Esophagus muscularis mucosa (tissue), 4 donors: Measurements from ENCODE around the gene ZNF425. TPM values are rescaled to one million over a fixed set of nuclear protein-coding genes. Genes with fewer than 3 reads are reported as not detected.

Source experiments
- DNase-seq: peaks from one replicate; pipeline ENCODE4 v3.0.0-alpha.2; 2017; ENCODE audit errors: extremely low spot score
- H3K27ac ChIP-seq, 4 donors: fragments of 200-600 bp; sonication (generic); replicated peaks in 1 of 4; 1 replicate in 3 of 4; 2 replicates in 1 of 4; pipeline ENCODE4 v1.5.1; 2016 to 2019; ENCODE audit warnings: mild to moderate bottlenecking in 1 of 4
- H3K27me3 ChIP-seq, 4 donors: fragments of 200-600 bp; sonication (generic); one replicate each; pipeline versions ENCODE4 v1.5.1 to v1.6.0; 2016 to 2019
- H3K36me3 ChIP-seq, 4 donors: fragments of 200-600 bp; sonication (generic); one replicate each; pipeline ENCODE4 v1.5.1; 2016 to 2019
- H3K4me1 ChIP-seq, 4 donors: fragments of 200-600 bp; sonication (generic); one replicate each; pipeline ENCODE4 v1.5.1; 2016 to 2019
- H3K4me3 ChIP-seq, 4 donors: fragments of 200-600 bp; sonication (generic); 1 replicate in 2 of 4; 2 replicates in 2 of 4; pipeline ENCODE4 v1.5.1; 2016 to 2019; ENCODE audit warnings: mild to moderate bottlenecking in 4 of 4, moderate library complexity in 1 of 4
- H3K9me3 ChIP-seq, 4 donors: fragments of 200-600 bp; sonication (generic); 1 replicate in 3 of 4; 2 replicates in 1 of 4; pipeline ENCODE4 v1.5.1; 2016 to 2019
- CTCF ChIP-seq, 3 experiments: fragments of 200-600 bp in 2 of 3; fragments of 450-650 bp in 1 of 3; sonication (generic) in 2 of 3; IDR thresholded peaks; one replicate each; pipeline ENCODE4 v1.5.1; 2017 to 2019; ENCODE audit warnings: antibody characterized with exemption in 3 of 3, mild to moderate bottlenecking in 2 of 3, moderate library complexity in 1 of 3
- EP300 ChIP-seq: sonication (generic); formaldehyde crosslinking; IDR thresholded peaks from one replicate; pipeline ENCODE4 v1.6.1; 2017; ENCODE audit warnings: antibody characterized with exemption
- POLR2A ChIP-seq: fragments of 450-650 bp; IDR thresholded peaks from one replicate; pipeline ENCODE4 v1.6.1; 2017; ENCODE audit warnings: antibody characterized with exemption, moderate library complexity, mild to moderate bottlenecking, low read depth
- POLR2AphosphoS5 ChIP-seq, 2 donors: sonication (generic); formaldehyde crosslinking; IDR thresholded peaks; one replicate each; pipeline ENCODE4 v1.6.1; 2017; ENCODE audit warnings: antibody characterized with exemption in 2 of 2
- WGBS: methylation state at CpG from one replicate; pipeline ENCODE4 v1.1.5; 2018; 5-methylcytosine and 5-hydroxymethylcytosine counted together
- intact Hi-C: fragments of 100-400 bp; cut with DNase I; formaldehyde crosslinking; loops from one replicate; pipeline ENCODE4 v1.15.1; 2023
- total RNA-seq, 4 donors: library from RNA; depleted of rRNA; stranded (reverse); fragments of >200 nt; gene quantifications; one replicate each; pipeline versions ENCODE4 v1.1.0 to v1.2.1, GENCODE V29; 2016

Gene ZNF425
- total RNA-seq, 4 donors from 2014 or later = 2.1 to 3.9 (median 3.3) TPM

DNA sequence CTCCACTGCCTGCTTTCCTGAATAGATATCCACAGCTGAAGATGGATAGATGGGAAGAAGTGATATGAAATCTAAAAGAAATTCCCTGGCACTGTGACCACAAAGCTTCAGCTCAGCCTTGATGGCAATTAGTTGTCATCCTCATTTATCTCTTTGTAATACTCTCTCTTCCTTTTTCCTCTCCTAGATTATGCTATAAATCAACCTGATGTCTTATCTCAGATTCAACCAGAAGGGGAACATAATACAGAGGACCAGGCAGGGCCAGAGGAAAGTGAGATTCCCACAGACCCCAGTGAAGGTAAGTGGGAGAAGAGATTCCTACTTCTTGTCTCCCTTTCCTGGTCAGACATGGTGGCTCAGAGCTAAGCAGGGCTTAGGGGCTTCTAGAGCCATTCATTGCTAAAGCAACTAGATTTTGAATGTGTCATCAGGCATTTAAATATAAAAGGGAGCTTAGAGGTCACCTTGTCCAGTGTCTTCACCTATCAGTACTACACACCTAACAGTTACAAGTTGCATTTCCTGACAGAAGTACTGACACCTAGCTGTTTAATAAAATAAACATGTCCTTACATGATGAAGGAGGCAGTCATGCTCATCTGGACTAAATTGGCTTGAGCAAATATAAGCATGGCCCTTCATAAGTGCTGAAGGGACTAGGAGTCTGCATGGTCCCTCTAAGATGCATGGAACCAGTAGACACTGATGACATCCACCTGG lies 40.7 kb upstream of the ZNF425 start:
- DNase-seq = no peak
- no peaks in the 10 kb centered on the region for H3K9me3 ChIP-seq
- no peak overlapping the region for H3K27ac ChIP-seq
- peaks cover 47 to 98% (median 81%) of the 10 kb centered on the region in 4 donors for H3K36me3 ChIP-seq
- no peak overlapping the region for H3K4me3 ChIP-seq
- intact Hi-C loops = no loop called here
- no peaks in the 10 kb centered on the region for H3K27me3 ChIP-seq
- H3K4me1 ChIP-seq = no peaks in the 10 kb centered on the region
- TF ChIP-seq CTCF (IDR thresholded peaks at IDR 0.05) (no peak), EP300 (no peak), POLR2AphosphoS5 (IDR thresholded peaks at IDR 0.05) (no peak), POLR2A (no peak)

- H3K27me3 ChIP-seq = no peaks in the 10 kb centered on the region
- WGBS = 85% methylated on average over 1 of the region's 1 CpG
- no peak for TF ChIP-seq POLR2A
- TF ChIP-seq CTCF (IDR thresholded peaks at IDR 0.05) = no peak
- TF ChIP-seq POLR2AphosphoS5 (IDR thresholded peaks at IDR 0.05) = no peak
- TF ChIP-seq EP300 = no peak
- H3K4me3 ChIP-seq = no peak overlapping the region
- no peak overlapping the region for H3K27ac ChIP-seq
- no peak for DNase-seq
- H3K9me3 ChIP-seq = no peaks in the 10 kb centered on the region
- peaks cover 47 to 96% (median 78%) of the 10 kb centered on the region in 4 donors for H3K36me3 ChIP-seq
- intact Hi-C loops = no loop called here
- no peaks in the 10 kb centered on the region for H3K4me1 ChIP-seq
Observed at GRCh38 chr7:149166142-149166541, 40.0 kb upstream of the ZNF425 start.

GRCh38 chr7:149161241-149161848 lies 35.2 kb upstream of the ZNF425 start:
- no peak for TF ChIP-seq POLR2A
- TF ChIP-seq EP300 = no peak
- TF ChIP-seq POLR2AphosphoS5 (IDR thresholded peaks at IDR 0.05) = no peak
- no peak for TF ChIP-seq CTCF (IDR thresholded peaks at IDR 0.05)
- no peak for DNase-seq
- H3K36me3 ChIP-seq = peaks cover 13 to 81% (median 63%) of the 10 kb centered on the region in 4 donors
- H3K27ac ChIP-seq = no peak overlapping the region
- no peaks in the 10 kb centered on the region for H3K9me3 ChIP-seq
- WGBS = 89% methylated on average over 5 of the region's 5 CpGs
- no peak overlapping the region for H3K4me3 ChIP-seq
- intact Hi-C loops = no loop called here
- no peaks in the 10 kb centered on the region for H3K4me1 ChIP-seq
- H3K27me3 ChIP-seq = no peaks in the 10 kb centered on the region

DNA sequence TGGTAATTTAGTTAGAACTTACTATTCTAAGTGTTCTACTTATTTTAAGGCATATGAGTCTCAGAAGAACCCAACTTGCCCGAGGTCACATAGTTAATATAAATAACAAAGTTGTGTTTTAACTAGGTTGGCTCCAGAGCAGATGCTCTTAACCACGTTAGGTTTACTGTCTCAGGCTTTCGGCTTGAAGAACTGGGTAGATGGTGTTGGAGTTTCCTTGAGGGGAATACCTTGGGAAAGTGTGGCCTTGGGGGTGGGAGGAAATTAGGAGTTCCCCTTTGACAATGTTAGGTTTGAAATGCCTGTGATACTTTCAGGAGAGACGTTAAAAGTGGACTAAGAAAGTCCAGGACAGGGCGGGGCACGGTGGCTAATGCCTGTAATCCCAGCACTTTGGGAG lies 30.8 kb upstream of the ZNF425 start:
- TF ChIP-seq POLR2AphosphoS5 (IDR thresholded peaks at IDR 0.05) (no peak), CTCF (IDR thresholded peaks at IDR 0.05) (no peak), EP300 (no peak), POLR2A (no peak)
- intact Hi-C loops = no loop called here
- DNase-seq = no peak
- Histone ChIP-seq H3K27ac (no peak overlapping the region), H3K4me1 (peaks cover 0 to 3% (median 0%) of the 10 kb centered on the region in 4 donors), H3K4me3 (no peak overlapping the region), H3K27me3 (no peaks in the 10 kb centered on the region), H3K9me3 (no peaks in the 10 kb centered on the region), H3K36me3 (peaks cover 14 to 65% (median 52%) of the 10 kb centered on the region in 4 donors)
- 90% methylated on average over 6 of the region's 6 CpGs for WGBS
